ENCODE measurements around the gene USH1C. TPM values are rescaled to one million over a fixed set of nuclear protein-coding genes. Genes with fewer than 3 reads are reported as not detected.

Gene USH1C
- total and polyA plus RNA-seq, 10 donors: 0.12 TPM; not detected in 9

- Histone ChIP-seq H3K27me3 (replicated peaks in 1 of 7) (peaks cover 0 to 14% (median 0%) of the 10 kb centered on the region in 7 donors), H3K4me3 (no peak overlapping the region), H3K4me1 (peaks cover 0 to 12% (median 0%) of the 10 kb centered on the region in 6 donors), H3K27ac (no peak overlapping the region), H3K9me3 (no peaks in the 10 kb centered on the region), H3K36me3 (no peaks in the 10 kb centered on the region)
- WGBS, 5 donors: 80 to 93% (median 91%) methylated on average over 9 to 10 of the region's 10 CpGs
- TF ChIP-seq POLR2A (IDR thresholded peaks at IDR 0.05): no peak
- TF ChIP-seq CTCF (IDR thresholded peaks at IDR 0.05 in 8 of 11, conservative IDR thresholded peaks at IDR 0.05 in 3 of 11): no peak
- TF ChIP-seq POLR2AphosphoS5 (IDR thresholded peaks at IDR 0.05): no peak
- DNase-seq: no peak
- intact Hi-C loops (cut with DNase I; ENCODE audit: low total_unique reads): no loop called here
Observed at GRCh38 chr11:17517186-17517585, 27.0 kb downstream of the USH1C start.

- 84 to 93% (median 90%) methylated on average over 7 of the region's 7 CpGs for WGBS, 5 donors
- Histone ChIP-seq H3K27ac (no peak overlapping the region), H3K4me1 (peaks cover 0 to 12% (median 0%) of the 10 kb centered on the region in 6 donors)
Observed at GRCh38 chr11:17516551-17517150, 27.6 kb downstream of the USH1C start.

GRCh38 chr11:17515443-17516176 lies 28.6 kb downstream of the USH1C start:
- Histone ChIP-seq H3K4me3 (no peak overlapping the region), H3K9me3 (no peaks in the 10 kb centered on the region), H3K27ac (peak overlapping the region in 6 of 8 donors; percentile 5 to 66 (median 22)), H3K4me1 (peaks cover 0 to 12% (median 0%) of the 10 kb centered on the region in 6 donors), H3K27me3 (replicated peaks in 1 of 7) (peaks cover 0 to 14% (median 0%) of the 10 kb centered on the region in 7 donors), H3K36me3 (no peaks in the 10 kb centered on the region)
- 48 to 74% (median 63%) methylated on average over 5 of the region's 5 CpGs for WGBS, 5 donors
- intact Hi-C loops (cut with DNase I; ENCODE audit: low total_unique reads): no loop called here
- no peak for DNase-seq
- peak in 2 of 3 donors; percentile 35 to 57 for TF ChIP-seq POLR2AphosphoS5 (IDR thresholded peaks at IDR 0.05)
- no peak for TF ChIP-seq CTCF (IDR thresholded peaks at IDR 0.05 in 8 of 11, conservative IDR thresholded peaks at IDR 0.05 in 3 of 11)

More at GRCh38 chr11:17516551-17517150, 27.6 kb downstream of the USH1C start:
- intact Hi-C loops (cut with DNase I; ENCODE audit: low total_unique reads): no loop called here
- TF ChIP-seq CTCF (IDR thresholded peaks at IDR 0.05 in 8 of 11, conservative IDR thresholded peaks at IDR 0.05 in 3 of 11): no peak
- no peak for TF ChIP-seq POLR2AphosphoS5 (IDR thresholded peaks at IDR 0.05)
- no peak for TF ChIP-seq POLR2A (IDR thresholded peaks at IDR 0.05)
- Histone ChIP-seq H3K27me3 (replicated peaks in 1 of 7) (peaks cover 0 to 14% (median 0%) of the 10 kb centered on the region in 7 donors), H3K9me3 (no peaks in the 10 kb centered on the region), H3K36me3 (no peaks in the 10 kb centered on the region), H3K4me3 (no peak overlapping the region)
- DNase-seq: no peak

GRCh38 chr11:17514476-17514875 lies 29.7 kb downstream of the USH1C start:
- intact Hi-C loops (cut with DNase I; ENCODE audit: low total_unique reads): no loop called here
- Histone ChIP-seq H3K27ac (peak overlapping the region in 2 of 8 donors; percentile 5 to 66), H3K4me1 (peaks cover 0 to 20% (median 0%) of the 10 kb centered on the region in 6 donors), H3K27me3 (replicated peaks in 1 of 7) (peaks cover 0 to 18% (median 0%) of the 10 kb centered on the region in 7 donors), H3K9me3 (no peaks in the 10 kb centered on the region), H3K36me3 (no peaks in the 10 kb centered on the region), H3K4me3 (no peak overlapping the region)
- 67 to 87% (median 72%) methylated on average over 4 of the region's 4 CpGs for WGBS, 5 donors
- no peak for DNase-seq
- TF ChIP-seq POLR2AphosphoS5 (IDR thresholded peaks at IDR 0.05) (no peak), POLR2A (IDR thresholded peaks at IDR 0.05) (no peak), CTCF (IDR thresholded peaks at IDR 0.05 in 8 of 11, conservative IDR thresholded peaks at IDR 0.05 in 3 of 11) (no peak)

Measured in spleen (tissue), 11 donors.